ENCODE data around the gene NSD1. TPM values are rescaled to one million over a fixed set of nuclear protein-coding genes. Genes with fewer than 3 reads are reported as not detected.
A peak's percentile ranks its signal among the peaks of the same experiment; 100 is the strongest.

Gene NSD1
- total RNA-seq, 3 donors from 2014 or later: 37.7 to 52.2 (median 38.6) TPM

GRCh38 chr5:177346820-177347219, 213.2 kb downstream of the NSD1 start:
- peaks cover 2% of the 10 kb centered on the region for H3K36me3 ChIP-seq
- TF ChIP-seq CTCF (IDR thresholded peaks at IDR 0.05) (no peak), POLR2A (IDR thresholded peaks at IDR 0.05) (no peak)
- no peak overlapping the region for H3K4me3 ChIP-seq
- H3K9me3 ChIP-seq: no peaks in the 10 kb centered on the region
- H3K27ac ChIP-seq: no peak overlapping the region
- peaks cover 4 to 19% of the 10 kb centered on the region in 2 donors for H3K4me1 ChIP-seq
- no peak for DNase-seq (ENCODE audit: low spot score in 2 of 2)
- intact Hi-C loops (cut with DNase I; ENCODE audit: low total_unique reads): no loop called here
- H3K27me3 ChIP-seq: no peaks in the 10 kb centered on the region

- H3K9me3 ChIP-seq: no peaks in the 10 kb centered on the region
- no peak overlapping the region for H3K27ac ChIP-seq
- TF ChIP-seq POLR2A (IDR thresholded peaks at IDR 0.05) (no peak), POLR2AphosphoS5 (IDR thresholded peaks at IDR 0.05) (no peak), CTCF (IDR thresholded peaks at IDR 0.05) (no peak)
- no peak for DNase-seq (ENCODE audit: low spot score in 2 of 2)
- intact Hi-C loops (cut with DNase I; ENCODE audit: low total_unique reads): no loop called here
- H3K4me1 ChIP-seq: peaks cover 4 to 19% of the 10 kb centered on the region in 2 donors
- no peaks in the 10 kb centered on the region for H3K27me3 ChIP-seq
- no peak overlapping the region for H3K4me3 ChIP-seq
- H3K36me3 ChIP-seq: peaks cover 2% of the 10 kb centered on the region
These were observed 214.1 kb downstream of the NSD1 start for GRCh38 chr5:177347699-177348098.

- intact Hi-C loops (cut with DNase I; ENCODE audit: low total_unique reads): no loop called here
- no peak for DNase-seq (ENCODE audit: low spot score in 2 of 2)
- Histone ChIP-seq H3K9me3 (no peaks in the 10 kb centered on the region), H3K27ac (no peak overlapping the region), H3K27me3 (no peaks in the 10 kb centered on the region), H3K36me3 (peaks cover 2% of the 10 kb centered on the region), H3K4me1 (peaks cover 4 to 19% of the 10 kb centered on the region in 2 donors), H3K4me3 (no peak overlapping the region)
- TF ChIP-seq POLR2A (IDR thresholded peaks at IDR 0.05) (no peak), POLR2AphosphoS5 (IDR thresholded peaks at IDR 0.05) (no peak), CTCF (IDR thresholded peaks at IDR 0.05) (no peak)
These were observed 215.7 kb downstream of the NSD1 start for GRCh38 chr5:177349362-177349647.

- Histone ChIP-seq H3K4me3 (peak overlapping the region in 1 of 3 donors; percentile 85), H3K4me1 (peaks cover 4 to 19% of the 10 kb centered on the region in 2 donors), H3K27me3 (no peaks in the 10 kb centered on the region), H3K27ac (no peak overlapping the region), H3K36me3 (peaks cover 2% of the 10 kb centered on the region), H3K9me3 (no peaks in the 10 kb centered on the region)
- TF ChIP-seq CTCF (IDR thresholded peaks at IDR 0.05): no peak
- intact Hi-C loops (cut with DNase I; ENCODE audit: low total_unique reads): no loop called here
- DNase-seq (ENCODE audit: low spot score in 2 of 2): no peak
These were observed 216.2 kb downstream of the NSD1 start for GRCh38 chr5:177349762-177350161.

Other genes with a start within 250 kb of the NSD1 start
- gene HK3, start 234.4 kb upstream of the NSD1 start, total RNA-seq: 1 to 10 TPM; 2.5 to 5.0 (median 4.3) TPM
- 10 to 100 TPM; 27.8 to 61.3 (median 53.1) TPM for gene UIMC1, start 127.0 kb upstream of the NSD1 start, total RNA-seq
- gene ZNF346, start 111.1 kb upstream of the NSD1 start, total RNA-seq: 10 to 100 TPM; 13.6 to 28.2 (median 19.2) TPM
- 1 to 10 TPM in 2 of 3 donors, under 1 TPM in 1; 0.48 to 4.5 (median 2.0) TPM for gene FGFR4, start 46.9 kb upstream of the NSD1 start, total RNA-seq
- gene RAB24, start 169.9 kb downstream of the NSD1 start, total RNA-seq: 10 to 100 TPM; 21.4 to 62.9 (median 36.0) TPM
- gene PRELID1, start 170.0 kb downstream of the NSD1 start, total RNA-seq: 10 to 100 TPM; 61.0 to 97.0 (median 68.8) TPM
- 10 to 100 TPM in 1 of 3 donors, 1 to 10 TPM in 2; 4.2 to 10.5 (median 9.4) TPM for gene MXD3, start 178.1 kb downstream of the NSD1 start, total RNA-seq
- 100 to 1,000 TPM; 139 to 188 (median 170) TPM for gene LMAN2, start 217.9 kb downstream of the NSD1 start, total RNA-seq
- gene RGS14, start 224.2 kb downstream of the NSD1 start, total RNA-seq: 10 to 100 TPM in 2 of 3 donors, 1 to 10 TPM in 1; 9.0 to 16.4 (median 11.3) TPM